GM23338 (cell line): ENCODE measurements around the gene RASA3. TPM values are rescaled to one million over a fixed set of nuclear protein-coding genes. Genes with fewer than 3 reads are reported as not detected.

ENCODE experiments used
- ATAC-seq: fragments of 200-7000 bp; cut with Tn5 transposase; 3 replicates; pipeline ENCODE4 v1.9.1; 2020
- DNase-seq: peaks from one replicate; pipeline ENCODE4 v3.0.0-alpha.2; 2015; ENCODE audit warnings: low spot score
- H2AFZ ChIP-seq: fragments of 200-600 bp; sonication (generic); 2 replicates; pipeline ENCODE4 v1.8.0; 2016; ENCODE audit warnings: antibody characterized with exemption, mild to moderate bottlenecking, moderate library complexity
- H3F3A ChIP-seq: fragments of 200-600 bp; sonication (generic); replicated peaks from 2 replicates; pipeline ENCODE4 v1.8.0; 2017; ENCODE audit warnings: antibody characterized with exemption, mixed run types, low read depth
- H3K27ac ChIP-seq: fragments of 200-600 bp; sonication (generic); 2 replicates; pipeline ENCODE4 v1.6.1; 2016; ENCODE audit warnings: low read depth
- H3K27me3 ChIP-seq: fragments of 200-600 bp; sonication (generic); 2 replicates; pipeline ENCODE4 v1.8.0; 2016; ENCODE audit warnings: mild to moderate bottlenecking, mixed run types, moderate library complexity; ENCODE audit not compliant: insufficient read depth
- H3K36me3 ChIP-seq: fragments of 200-600 bp; sonication (generic); 2 replicates; pipeline ENCODE4 v1.8.0; 2016; ENCODE audit warnings: mild to moderate bottlenecking; ENCODE audit not compliant: insufficient read depth
- H3K4me1 ChIP-seq: fragments of 200-600 bp; sonication (generic); 2 replicates; pipeline ENCODE4 v1.8.0; 2016; ENCODE audit warnings: mild to moderate bottlenecking, moderate library complexity; ENCODE audit not compliant: insufficient read depth
- H3K4me2 ChIP-seq: fragments of 200-600 bp; sonication (generic); 2 replicates; pipeline ENCODE4 v1.7.1; 2017; ENCODE audit warnings: mixed run types
- H3K4me3 ChIP-seq: fragments of 200-600 bp; sonication (generic); 2 replicates; pipeline ENCODE4 v1.6.1; 2016; ENCODE audit warnings: mixed run types
- H3K79me2 ChIP-seq: fragments of 200-600 bp; sonication (generic); replicated peaks from 2 replicates; pipeline ENCODE4 v1.8.0; 2017; ENCODE audit warnings: mild to moderate bottlenecking; ENCODE audit not compliant: insufficient read depth
- H3K9me2 ChIP-seq: fragments of 200-600 bp; sonication (generic); 2 replicates; pipeline ENCODE4 v1.8.0; 2017; ENCODE audit not compliant: insufficient read depth
- H4K20me1 ChIP-seq: fragments of 200-600 bp; sonication (generic); replicated peaks from 2 replicates; pipeline ENCODE4 v1.8.0; 2017; ENCODE audit warnings: mild to moderate bottlenecking; ENCODE audit not compliant: insufficient read depth
- H3K27ac Mint-ChIP-seq: 2 replicates; pipeline ENCODE4 v1.8.0; 2020; ENCODE audit warnings: inconsistent platforms, mild to moderate bottlenecking, moderate library complexity, mixed read lengths
- H3K27me3 Mint-ChIP-seq: 3 replicates; pipeline ENCODE4 v1.8.0; 2022; ENCODE audit warnings: low read depth, mild to moderate bottlenecking, moderate library complexity, mixed read lengths, inconsistent platforms; ENCODE audit not compliant: insufficient read depth, poor library complexity
- H3K36me3 Mint-ChIP-seq: 3 replicates; pipeline ENCODE4 v1.8.0; 2021; ENCODE audit warnings: low read depth, mild to moderate bottlenecking, inconsistent platforms, moderate library complexity, mixed read lengths
- H3K4me1 Mint-ChIP-seq: 3 replicates; pipeline ENCODE4 v1.8.0; 2020; ENCODE audit warnings: mild to moderate bottlenecking, inconsistent platforms, mixed read lengths
- H3K4me3 Mint-ChIP-seq: 3 replicates; pipeline ENCODE4 v1.8.0; 2021; ENCODE audit warnings: moderate library complexity, mild to moderate bottlenecking, inconsistent platforms, mixed read lengths
- H3K9me3 Mint-ChIP-seq: 3 replicates; pipeline ENCODE4 v1.8.0; 2020; ENCODE audit warnings: moderate library complexity, mild to moderate bottlenecking, inconsistent platforms, mixed read lengths
- CREB1 ChIP-seq: fragments of 250-450 bp; sonication (Bioruptor Pico); IDR thresholded peaks from 2 replicates; pipeline ENCODE4 v1.5.0; 2020; ENCODE audit warnings: low read depth, mild to moderate bottlenecking, moderate library complexity
- CTCF ChIP-seq, 2 experiments: fragments of 200-600 bp in 1 of 2; sonication (generic) in 1 of 2; conservative IDR thresholded peaks; 2 replicates each; pipeline versions ENCODE4 v1.5.1 to v1.6.1; 2016 to 2017; ENCODE audit warnings: antibody characterized with exemption in 2 of 2, low read depth in 2 of 2, mild to moderate bottlenecking in 2 of 2, moderate library complexity in 1 of 2
- ETS1 ChIP-seq: IDR thresholded peaks from 2 replicates; pipeline ENCODE4 v1.6.1; 2016; ENCODE audit warnings: antibody characterized with exemption
- EZH2 ChIP-seq: fragments of 200-600 bp; sonication (generic); IDR thresholded peaks from one replicate; pipeline ENCODE4 v1.8.0; 2017; ENCODE audit warnings: antibody characterized with exemption, mild to moderate bottlenecking, low read depth; ENCODE audit not compliant: unreplicated experiment
- EZH2phosphoT487 ChIP-seq: fragments of 200-600 bp; sonication (generic); IDR thresholded peaks from one replicate; pipeline ENCODE4 v1.8.1; 2018; ENCODE audit warnings: antibody characterized with exemption; ENCODE audit not compliant: unreplicated experiment
- JUNB ChIP-seq: IDR thresholded peaks from one replicate; pipeline ENCODE4 v1.6.1; 2016; ENCODE audit warnings: antibody characterized with exemption; ENCODE audit not compliant: unreplicated experiment
- POLR2AphosphoS5 ChIP-seq: IDR thresholded peaks from 2 replicates; pipeline ENCODE4 v1.6.1; 2016; ENCODE audit warnings: antibody characterized with exemption, low read depth
- REST ChIP-seq: IDR thresholded peaks from one replicate; pipeline ENCODE4 v1.6.1; 2018; ENCODE audit warnings: antibody characterized with exemption; ENCODE audit not compliant: unreplicated experiment
- STAT1 ChIP-seq: IDR thresholded peaks from one replicate; pipeline ENCODE4 v1.6.1; 2016; ENCODE audit warnings: antibody characterized with exemption; ENCODE audit not compliant: unreplicated experiment
- ZNF114 ChIP-seq: fragments of 250-450 bp; sonication (Bioruptor Pico); IDR thresholded peaks from 2 replicates; pipeline ENCODE4 v1.5.0; 2020; ENCODE audit warnings: mild to moderate bottlenecking, moderate library complexity
- ZNF331 ChIP-seq: fragments of 250-450 bp; sonication (Bioruptor Pico); IDR thresholded peaks from 2 replicates; pipeline ENCODE4 v1.5.0; 2020; ENCODE audit warnings: low read depth, mild to moderate bottlenecking, moderate library complexity
- polyA plus RNA-seq: library from polyadenylated mRNA; unstranded; fragments of >200 nt; fragmentation: Nextera tagmentation; extraction: Ambion mirVana; gene quantifications from 2 replicates; pipeline ENCODE4 v1.2.1, GENCODE V29; 2016
- total RNA-seq: library from RNA; depleted of rRNA; stranded (reverse); fragments of >200 nt; shearing (Covaris generic); gene quantifications from 2 replicates; pipeline ENCODE4 v1.2.3, GENCODE V29; 2014

RASA3 gene
- total and polyA plus RNA-seq, 2 experiments from 2014 or later = 11.2 to 20.7 TPM

- TF ChIP-seq JUNB (no peak), POLR2AphosphoS5 (no peak), EZH2 (no peak)
- Mint-ChIP-seq H3K4me1 (peaks cover 26% of the 10 kb centered on the region), H3K9me3 (peaks cover 10% of the 10 kb centered on the region; the same call in 2 of the 3 replicates), H3K4me3 (no peak overlapping the region), H3K36me3 (peaks cover 14% of the 10 kb centered on the region), H3K27ac (peak overlapping the region; percentile 8; the same call in 1 of the 2 replicates), H3K27me3 (peaks cover 4% of the 10 kb centered on the region)
- Histone ChIP-seq H3K36me3 (no peaks in the 10 kb centered on the region), H3K9me2 (no peaks in the 10 kb centered on the region), H3F3A (no peaks in the 10 kb centered on the region), H2AFZ (no peak overlapping the region), H4K20me1 (no peaks in the 10 kb centered on the region; the same call in 1 of the 2 replicates), H3K4me1 (peaks cover 5% of the 10 kb centered on the region; the same call in 1 of the 2 replicates), H3K27ac (no peak overlapping the region), H3K4me2 (no peak overlapping the region), H3K79me2 (peaks cover 17% of the 10 kb centered on the region; the same call in 1 of the 2 replicates), H3K27me3 (no peaks in the 10 kb centered on the region), H3K4me3 (no peak overlapping the region)
- DNase-seq (no peak), ATAC-seq (no peak)
These were observed 97.9 kb downstream of the RASA3 start for GRCh38 chr13:114034481-114034891.

DNA sequence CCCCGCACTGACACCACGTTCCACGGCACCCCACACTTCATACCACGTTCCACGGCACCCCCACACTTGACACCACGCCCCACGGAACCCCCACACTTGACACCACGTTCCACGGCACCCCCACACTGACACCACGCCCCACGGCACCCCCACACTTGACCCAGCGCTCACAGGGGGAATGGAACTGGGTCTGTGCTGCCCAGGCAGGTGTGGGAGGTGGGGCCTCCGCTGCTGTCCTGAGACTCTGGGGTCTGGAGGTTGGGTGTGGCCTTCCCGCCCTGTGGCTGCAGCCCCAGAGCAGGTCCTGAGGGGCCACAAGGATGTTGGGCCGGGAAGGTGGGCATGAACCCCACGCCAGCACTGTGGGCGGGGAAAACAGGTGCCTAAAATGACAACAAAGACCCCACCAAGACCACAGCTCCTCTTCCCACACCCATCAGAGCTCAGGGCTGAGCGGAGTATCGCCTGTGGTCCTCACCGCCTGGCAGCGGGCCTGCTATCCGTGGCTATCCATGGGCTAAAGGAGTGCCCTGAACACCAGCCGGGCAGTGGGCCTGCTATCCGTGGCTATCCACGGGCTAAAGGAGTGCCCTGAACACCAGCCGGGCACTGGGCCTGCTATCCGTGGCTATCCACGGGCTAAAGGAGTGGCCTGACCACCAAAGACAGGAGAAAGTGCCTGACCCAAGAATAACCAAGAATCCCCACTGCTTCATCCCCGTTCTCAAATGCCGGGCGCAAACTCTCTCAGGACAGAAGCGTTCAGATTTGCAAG is 98.7 kb downstream of the RASA3 start:
- Mint-ChIP-seq H3K27ac (no peak overlapping the region), H3K27me3 (peaks cover 4% of the 10 kb centered on the region), H3K4me1 (peaks cover 26% of the 10 kb centered on the region), H3K9me3 (peaks cover 10% of the 10 kb centered on the region; the same call in 2 of the 3 replicates), H3K4me3 (no peak overlapping the region), H3K36me3 (peaks cover 14% of the 10 kb centered on the region)
- no peaks in the 10 kb centered on the region; the same call in 1 of the 2 replicates for H4K20me1 ChIP-seq
- peaks cover 17% of the 10 kb centered on the region; the same call in 1 of the 2 replicates for H3K79me2 ChIP-seq
- DNase-seq (no peak), ATAC-seq (no peak)
- no peak overlapping the region for H2AFZ ChIP-seq
- no peaks in the 10 kb centered on the region for H3F3A ChIP-seq
- H3K36me3 ChIP-seq = no peaks in the 10 kb centered on the region
- no peaks in the 10 kb centered on the region for H3K9me2 ChIP-seq
- no peaks in the 10 kb centered on the region for H3K27me3 ChIP-seq
- H3K27ac ChIP-seq = no peak overlapping the region
- no peak overlapping the region for H3K4me3 ChIP-seq
- H3K4me1 ChIP-seq = peaks cover 5% of the 10 kb centered on the region; the same call in 1 of the 2 replicates
- H3K4me2 ChIP-seq = no peak overlapping the region
- TF ChIP-seq JUNB (no peak), CTCF (conservative IDR thresholded peaks at IDR 0.05; ENCODE audit: low read depth in 2 of 2) (no peak), ETS1 (no peak), ZNF114 (CRISPR knock-in tag) (no peak), CREB1 (CRISPR knock-in tag) (no peak), STAT1 (no peak), ZNF331 (CRISPR knock-in tag) (no peak), REST (no peak), EZH2phosphoT487 (no peak), POLR2AphosphoS5 (no peak)
